KMS-11 (cell line): ENCODE data around the gene DOK4.

Source experiments
- H2AFZ ChIP-seq: fragments of 200-600 bp; sonication (generic); 2 replicates; pipeline ENCODE4 v1.6.1; 2016; ENCODE audit warnings: antibody characterized with exemption, mixed run types, low read depth
- H3K27ac ChIP-seq: fragments of 200-600 bp; sonication (generic); 2 replicates; pipeline ENCODE4 v1.6.1; 2016; ENCODE audit warnings: mild to moderate bottlenecking, mixed run types
- H3K27me3 ChIP-seq: fragments of 200-600 bp; sonication (generic); 2 replicates; pipeline ENCODE4 v1.6.1; 2017; ENCODE audit warnings: mild to moderate bottlenecking, low read depth, mixed run types, moderate library complexity; ENCODE audit not compliant: insufficient read depth
- H3K36me3 ChIP-seq: fragments of 200-600 bp; sonication (generic); 2 replicates; pipeline ENCODE4 v1.6.1; 2017; ENCODE audit warnings: mild to moderate bottlenecking, mixed run types; ENCODE audit not compliant: insufficient read depth
- H3K4me1 ChIP-seq: fragments of 200-600 bp; sonication (generic); 2 replicates; pipeline ENCODE4 v1.6.1; 2016; ENCODE audit warnings: mild to moderate bottlenecking, low read depth, mixed run types; ENCODE audit not compliant: poor library complexity, severe bottlenecking
- H3K4me2 ChIP-seq: fragments of 200-600 bp; sonication (generic); 2 replicates; pipeline ENCODE4 v1.7.0; 2016; ENCODE audit warnings: mild to moderate bottlenecking, mixed run types
- H3K4me3 ChIP-seq: fragments of 200-600 bp; sonication (generic); IDR thresholded peaks from 2 replicates; pipeline ENCODE4 v1.6.1; 2017; ENCODE audit warnings: low read depth, low read length, mixed read lengths; ENCODE audit not compliant: insufficient read depth
- H3K79me2 ChIP-seq: fragments of 200-600 bp; sonication (generic); 2 replicates; pipeline ENCODE4 v1.6.1; 2016; ENCODE audit warnings: low read depth, mixed run types; ENCODE audit not compliant: insufficient read depth
- H3K9ac ChIP-seq: fragments of 200-600 bp; sonication (generic); 2 replicates; pipeline ENCODE4 v1.6.1; 2016; ENCODE audit warnings: mild to moderate bottlenecking, mixed run types
- H4K20me1 ChIP-seq: fragments of 200-600 bp; sonication (generic); 2 replicates; pipeline ENCODE4 v1.6.1; 2016; ENCODE audit warnings: mild to moderate bottlenecking, mixed run types; ENCODE audit not compliant: insufficient read depth
- TF ChIP-seq, protein P1 (sequence below): fragments of 200-600 bp; sonication (generic); conservative IDR thresholded peaks from 2 replicates; pipeline ENCODE4 v1.6.1; 2017; ENCODE audit warnings: low read depth, mild to moderate bottlenecking, antibody characterized with exemption, low read length, moderate library complexity, mixed read lengths

DOK4 gene

DNA sequence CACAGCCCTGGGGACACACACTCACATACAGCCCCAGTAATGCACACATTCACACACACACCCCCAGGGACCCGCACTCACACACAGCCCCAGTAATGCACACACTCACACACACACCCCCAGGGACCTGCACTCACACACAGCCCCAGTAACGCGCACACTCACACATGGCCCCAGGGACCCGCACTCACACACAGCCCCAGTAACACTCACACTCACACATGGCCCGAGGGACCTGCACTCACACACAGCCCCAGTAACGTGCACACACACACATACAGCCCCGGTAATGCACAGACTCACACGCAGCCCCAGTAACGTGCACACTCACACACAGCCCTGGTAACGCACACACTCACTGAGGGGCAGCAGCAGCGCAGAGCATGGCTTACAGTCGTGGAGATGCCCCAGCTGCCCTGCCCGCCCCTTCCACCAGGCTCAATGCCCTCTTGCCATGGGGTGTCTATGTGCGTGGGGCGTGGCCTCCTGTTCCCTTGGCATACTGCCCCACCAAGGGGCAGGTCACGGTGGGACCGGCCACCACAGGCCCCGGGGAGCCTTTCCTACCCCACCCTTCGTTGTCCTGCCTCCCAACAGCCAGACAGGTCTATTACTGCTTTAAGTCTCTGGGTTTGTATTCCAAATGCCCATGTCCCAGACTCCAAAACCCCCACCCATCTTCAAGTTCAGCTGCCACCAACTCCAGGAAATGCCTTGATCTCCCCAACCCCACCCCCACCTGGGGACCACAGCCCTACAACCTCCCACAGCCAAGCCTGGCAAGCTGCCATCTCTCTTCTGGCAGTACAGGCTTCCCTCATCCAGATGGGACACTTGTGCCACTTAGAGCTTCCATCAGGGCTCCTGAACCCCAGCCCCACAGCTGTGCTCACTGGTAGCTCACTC lies 47.4 kb upstream of the DOK4 start:
- peak overlapping the region; percentile 9; the same call in 1 of the 2 replicates for H3K27ac ChIP-seq
- no peaks in the 10 kb centered on the region for H4K20me1 ChIP-seq
- peaks cover 39% of the 10 kb centered on the region for H3K4me1 ChIP-seq
- H3K9ac ChIP-seq: no peak overlapping the region
- peak overlapping the region; percentile 71; the same call in 1 of the 2 replicates for H3K4me2 ChIP-seq
- H3K4me3 ChIP-seq: no peak overlapping the region
- 0 out of 2 replicates have a peak, but pooled peaks cover 4% of the 10 kb centered on the region for H3K79me2 ChIP-seq
- TF ChIP-seq, protein P1, sequence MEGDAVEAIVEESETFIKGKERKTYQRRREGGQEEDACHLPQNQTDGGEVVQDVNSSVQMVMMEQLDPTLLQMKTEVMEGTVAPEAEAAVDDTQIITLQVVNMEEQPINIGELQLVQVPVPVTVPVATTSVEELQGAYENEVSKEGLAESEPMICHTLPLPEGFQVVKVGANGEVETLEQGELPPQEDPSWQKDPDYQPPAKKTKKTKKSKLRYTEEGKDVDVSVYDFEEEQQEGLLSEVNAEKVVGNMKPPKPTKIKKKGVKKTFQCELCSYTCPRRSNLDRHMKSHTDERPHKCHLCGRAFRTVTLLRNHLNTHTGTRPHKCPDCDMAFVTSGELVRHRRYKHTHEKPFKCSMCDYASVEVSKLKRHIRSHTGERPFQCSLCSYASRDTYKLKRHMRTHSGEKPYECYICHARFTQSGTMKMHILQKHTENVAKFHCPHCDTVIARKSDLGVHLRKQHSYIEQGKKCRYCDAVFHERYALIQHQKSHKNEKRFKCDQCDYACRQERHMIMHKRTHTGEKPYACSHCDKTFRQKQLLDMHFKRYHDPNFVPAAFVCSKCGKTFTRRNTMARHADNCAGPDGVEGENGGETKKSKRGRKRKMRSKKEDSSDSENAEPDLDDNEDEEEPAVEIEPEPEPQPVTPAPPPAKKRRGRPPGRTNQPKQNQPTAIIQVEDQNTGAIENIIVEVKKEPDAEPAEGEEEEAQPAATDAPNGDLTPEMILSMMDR: no peak
- no peak overlapping the region for H2AFZ ChIP-seq
- H3K27me3 ChIP-seq: no peaks in the 10 kb centered on the region
- no peaks in the 10 kb centered on the region for H3K36me3 ChIP-seq

DNA sequence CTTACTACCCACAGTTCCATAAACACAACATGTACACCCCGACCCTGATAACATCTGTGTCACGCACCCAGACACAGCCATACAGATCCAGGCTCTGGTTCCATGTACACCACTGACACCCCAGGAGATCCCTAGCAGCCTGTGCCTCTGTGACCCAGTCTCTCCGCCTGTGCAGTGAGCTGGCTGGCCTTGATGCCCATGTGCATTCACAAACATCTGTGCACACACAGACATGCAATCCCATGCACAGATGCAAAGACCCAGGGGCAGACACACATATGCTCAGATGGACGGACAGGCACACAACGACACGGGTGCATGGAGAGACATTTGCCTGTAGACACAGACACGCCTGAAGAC lies 46.0 kb upstream of the DOK4 start:
- H3K79me2 ChIP-seq: 0 out of 2 replicates have a peak, but pooled peaks cover 4% of the 10 kb centered on the region
- peaks cover 25% of the 10 kb centered on the region for H3K4me1 ChIP-seq
- no peaks in the 10 kb centered on the region for H3K27me3 ChIP-seq
- H3K4me2 ChIP-seq: no peak overlapping the region
- H4K20me1 ChIP-seq: no peaks in the 10 kb centered on the region
- H3K9ac ChIP-seq: no peak overlapping the region
- H2AFZ ChIP-seq: no peak overlapping the region
- no peak overlapping the region for H3K27ac ChIP-seq
- TF ChIP-seq, protein P1: no peak
- no peaks in the 10 kb centered on the region for H3K36me3 ChIP-seq
- H3K4me3 ChIP-seq: no peak overlapping the region

DNA sequence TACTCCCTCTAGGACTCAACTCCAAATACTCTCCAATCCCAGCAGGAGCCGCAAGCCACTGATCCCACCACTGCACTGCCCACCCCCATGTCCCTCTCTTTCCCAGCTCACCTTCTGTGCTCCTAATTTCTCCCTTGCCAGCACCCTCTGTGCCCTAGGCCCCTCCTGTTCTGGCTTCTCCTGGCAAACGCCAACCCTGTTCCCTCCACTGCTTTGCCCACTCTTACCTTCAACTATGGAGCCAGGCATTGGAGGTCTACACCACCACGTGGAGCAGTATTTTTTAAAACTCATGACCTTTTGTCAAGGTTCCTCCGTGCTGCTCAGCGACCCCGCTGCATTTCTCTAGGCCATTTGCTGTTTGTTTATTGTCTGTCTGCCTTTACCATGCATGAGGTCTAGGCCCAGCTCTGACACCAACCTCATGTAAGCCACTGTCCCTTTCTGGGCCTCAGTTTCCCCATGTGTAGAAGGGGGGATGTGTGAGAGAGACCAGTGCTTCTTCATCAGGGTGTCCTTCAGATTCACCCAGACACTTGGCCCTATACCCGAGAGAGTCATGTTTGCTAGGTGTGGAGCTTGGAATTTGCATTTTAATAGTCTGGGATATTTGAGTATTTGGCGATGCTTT lies 45.5 kb upstream of the DOK4 start:
- TF ChIP-seq, protein P1: no peak
- Histone ChIP-seq H3K4me1 (peaks cover 23% of the 10 kb centered on the region), H3K36me3 (no peaks in the 10 kb centered on the region), H3K4me2 (no peak overlapping the region), H3K4me3 (no peak overlapping the region), H2AFZ (no peak overlapping the region), H3K27me3 (no peaks in the 10 kb centered on the region), H3K27ac (no peak overlapping the region), H4K20me1 (no peaks in the 10 kb centered on the region), H3K9ac (no peak overlapping the region), H3K79me2 (0 out of 2 replicates have a peak, but pooled peaks cover 4% of the 10 kb centered on the region)

DNA sequence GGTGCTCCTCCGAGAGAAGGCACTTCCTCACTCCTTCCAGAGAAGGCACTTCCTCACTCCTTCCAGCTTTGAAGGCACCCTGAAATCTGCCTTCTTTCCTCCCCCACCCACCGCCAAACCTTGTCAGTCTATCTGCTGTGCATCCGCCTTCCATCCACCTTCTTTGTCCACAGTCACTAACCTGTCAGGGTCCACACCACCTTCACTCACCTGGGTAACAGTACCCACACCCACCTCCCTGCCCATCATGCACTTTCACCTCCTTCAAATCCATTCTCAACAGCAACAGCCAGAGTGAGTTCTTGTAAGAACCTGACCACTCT lies 44.9 kb upstream of the DOK4 start:
- no peak overlapping the region for H3K9ac ChIP-seq
- no peak overlapping the region for H3K27ac ChIP-seq
- H3K36me3 ChIP-seq: no peaks in the 10 kb centered on the region
- H3K27me3 ChIP-seq: no peaks in the 10 kb centered on the region
- no peak overlapping the region for H3K4me2 ChIP-seq
- peaks cover 23% of the 10 kb centered on the region for H3K4me1 ChIP-seq
- no peak overlapping the region for H2AFZ ChIP-seq
- TF ChIP-seq, protein P1: no peak
- 0 out of 2 replicates have a peak, but pooled peaks cover 4% of the 10 kb centered on the region for H3K79me2 ChIP-seq
- no peaks in the 10 kb centered on the region for H4K20me1 ChIP-seq
- no peak overlapping the region for H3K4me3 ChIP-seq
